Trophoblast cell (in vitro differentiated cells and primary cell): Measurements from ENCODE around the gene THADA.
A peak's percentile ranks its signal among the peaks of the same experiment; 100 is the strongest.

ENCODE experiments used
- DNase-seq, 2 donors: peaks; one replicate each; pipeline ENCODE4 v3.0.0-alpha.2; 2016
- H2AFZ ChIP-seq: 2 replicates; pipeline ENCODE4 v1.6.1; 2013; ENCODE audit warnings: low read length, moderate library complexity, mild to moderate bottlenecking; ENCODE audit not compliant: insufficient read depth, poor library complexity
- H2AK5ac ChIP-seq: 2 replicates; pipeline ENCODE4 v1.6.1; 2013; ENCODE audit warnings: mild to moderate bottlenecking, low read length
- H2BK120ac ChIP-seq: 2 replicates; pipeline ENCODE4 v1.6.1; 2013; ENCODE audit warnings: low read length, mild to moderate bottlenecking, moderate library complexity; ENCODE audit not compliant: insufficient read depth, poor library complexity
- H2BK12ac ChIP-seq: 2 replicates; pipeline ENCODE4 v1.6.1; 2013; ENCODE audit warnings: mild to moderate bottlenecking, low read length, moderate library complexity
- H2BK5ac ChIP-seq: 2 replicates; pipeline ENCODE4 v1.6.1; 2013; ENCODE audit warnings: low read length, low read depth, moderate library complexity, mild to moderate bottlenecking; ENCODE audit not compliant: poor library complexity
- H3K14ac ChIP-seq: 2 replicates; pipeline ENCODE4 v1.6.1; 2013; ENCODE audit warnings: mild to moderate bottlenecking, low read length
- H3K18ac ChIP-seq: 2 replicates; pipeline ENCODE4 v1.6.1; 2013; ENCODE audit warnings: mild to moderate bottlenecking, low read length
- H3K23ac ChIP-seq: 2 replicates; pipeline ENCODE4 v1.6.1; 2013; ENCODE audit warnings: low read length
- H3K27ac ChIP-seq: 2 replicates; pipeline ENCODE4 v1.5.1; 2013; ENCODE audit warnings: low read depth, mild to moderate bottlenecking, inconsistent platforms, low read length, moderate library complexity
- H3K27me3 ChIP-seq: 2 replicates; pipeline ENCODE4 v1.6.1; 2013; ENCODE audit warnings: inconsistent platforms, mild to moderate bottlenecking, low read length, moderate library complexity; ENCODE audit not compliant: insufficient read depth
- H3K36me3 ChIP-seq, 2 experiments: 1 replicate in 1 of 2; 2 replicates in 1 of 2; pipeline ENCODE4 v1.6.1; 2013; ENCODE audit warnings: low read length in 2 of 2, mild to moderate bottlenecking in 2 of 2, moderate library complexity in 1 of 2; ENCODE audit not compliant: insufficient read depth in 2 of 2, control insufficient read depth in 1 of 2
- H3K4ac ChIP-seq: 2 replicates; pipeline ENCODE4 v1.6.1; 2013; ENCODE audit warnings: low read depth, mild to moderate bottlenecking, low read length, moderate library complexity
- H3K4me1 ChIP-seq, 2 experiments: 1 replicate in 1 of 2; 2 replicates in 1 of 2; pipeline ENCODE4 v1.6.1; 2013; ENCODE audit warnings: low read length in 2 of 2, mild to moderate bottlenecking in 2 of 2, moderate library complexity in 1 of 2; ENCODE audit not compliant: insufficient read depth in 2 of 2, control insufficient read depth in 1 of 2
- H3K4me2 ChIP-seq: 2 replicates; pipeline ENCODE4 v1.6.1; 2013; ENCODE audit warnings: inconsistent platforms, mild to moderate bottlenecking, low read length, moderate library complexity
- H3K4me3 ChIP-seq: 2 replicates; pipeline ENCODE4 v1.5.1; 2013; ENCODE audit warnings: mild to moderate bottlenecking, low read depth, low read length, inconsistent platforms
- H3K79me1 ChIP-seq: one replicate; pipeline ENCODE4 v1.6.1; 2013; ENCODE audit warnings: low read length
- H3K79me2 ChIP-seq: 2 replicates; pipeline ENCODE4 v1.6.1; 2013; ENCODE audit warnings: low read length, mild to moderate bottlenecking; ENCODE audit not compliant: control insufficient read depth, insufficient read depth, poor library complexity
- H3K9ac ChIP-seq: 2 replicates; pipeline ENCODE4 v1.6.1; 2013; ENCODE audit warnings: mild to moderate bottlenecking, low read length
- H3K9me3 ChIP-seq: 2 replicates; pipeline ENCODE4 v1.6.1; 2013; ENCODE audit warnings: low read depth, mild to moderate bottlenecking, control low read depth, inconsistent platforms, low read length; ENCODE audit not compliant: insufficient read depth
- H4K12ac ChIP-seq: 2 replicates; pipeline ENCODE4 v1.6.1; 2013; ENCODE audit warnings: low read depth, mild to moderate bottlenecking, low read length, moderate library complexity
- H4K8ac ChIP-seq: 2 replicates; pipeline ENCODE4 v1.6.1; 2013; ENCODE audit warnings: low read depth, mild to moderate bottlenecking, low read length, moderate library complexity
- H4K91ac ChIP-seq: one replicate; pipeline ENCODE4 v1.6.1; 2013; ENCODE audit warnings: low read depth, mild to moderate bottlenecking, low read length, moderate library complexity
- WGBS: extraction: QIAGEN DNeasy Blood & Tissue Kit; methylation state at CpG from one replicate; pipeline ENCODE4 v1.1.7; 2013; ENCODE audit warnings: missing lambda C conversion rate; ENCODE audit not compliant: insufficient read length, insufficient coverage; ENCODE audit errors: extremely low coverage; 5-methylcytosine and 5-hydroxymethylcytosine counted together

THADA gene

GRCh38 chr2:43631618-43632317, 35.9 kb upstream of the THADA start:
- no peak overlapping the region for H3K18ac ChIP-seq
- no CpG with 5 or more reads among the region's 11 CpGs for WGBS
- no peak overlapping the region for H3K4ac ChIP-seq
- no peaks in the 10 kb centered on the region for H3K79me2 ChIP-seq
- H4K8ac ChIP-seq = no peak overlapping the region
- no peak overlapping the region for H4K91ac ChIP-seq
- H3K79me1 ChIP-seq = no peaks in the 10 kb centered on the region
- no peak overlapping the region for H3K27ac ChIP-seq
- peaks cover 0 to 2% of the 10 kb centered on the region in 2 experiments for H3K4me1 ChIP-seq
- H2AFZ ChIP-seq = no peak overlapping the region
- no peak overlapping the region for H2BK120ac ChIP-seq
- no peak overlapping the region for H4K12ac ChIP-seq
- no peak overlapping the region for H3K4me3 ChIP-seq
- H3K27me3 ChIP-seq = no peaks in the 10 kb centered on the region
- peak overlapping the region; percentile 44 for H3K23ac ChIP-seq
- DNase-seq = no peak
- H3K9me3 ChIP-seq = no peaks in the 10 kb centered on the region
- H3K36me3 ChIP-seq = no peaks in the 10 kb centered on the region
- no peak overlapping the region for H3K9ac ChIP-seq
- no peak overlapping the region for H2AK5ac ChIP-seq
- H3K4me2 ChIP-seq = no peak overlapping the region
- H2BK5ac ChIP-seq = no peak overlapping the region
- H2BK12ac ChIP-seq = no peak overlapping the region
- no peak overlapping the region for H3K14ac ChIP-seq

- no peak overlapping the region for H3K4me3 ChIP-seq
- H3K27ac ChIP-seq = no peak overlapping the region
These were observed 27.2 kb upstream of the THADA start for GRCh38 chr2:43622931-43623451.

GRCh38 chr2:43619511-43619910, 23.7 kb upstream of the THADA start:
- WGBS = no CpG with 5 or more reads among the region's 10 CpGs
- H3K4me3 ChIP-seq = no peak overlapping the region
- H2AFZ ChIP-seq = no peak overlapping the region
- no peak overlapping the region for H3K27ac ChIP-seq
- no peak overlapping the region for H2BK5ac ChIP-seq
- no peak overlapping the region for H3K9ac ChIP-seq
- H3K4me1 ChIP-seq = no peaks in the 10 kb centered on the region
- H3K36me3 ChIP-seq = no peaks in the 10 kb centered on the region
- H4K91ac ChIP-seq = no peak overlapping the region
- H3K4ac ChIP-seq = no peak overlapping the region
- H3K9me3 ChIP-seq = no peaks in the 10 kb centered on the region
- H3K79me1 ChIP-seq = no peaks in the 10 kb centered on the region
- H3K79me2 ChIP-seq = no peaks in the 10 kb centered on the region
- H3K27me3 ChIP-seq = no peaks in the 10 kb centered on the region
- H2BK12ac ChIP-seq = no peak overlapping the region
- no peak overlapping the region for H4K8ac ChIP-seq
- H3K18ac ChIP-seq = no peak overlapping the region
- no peak overlapping the region for H3K23ac ChIP-seq
- DNase-seq = no peak
- no peak overlapping the region for H2AK5ac ChIP-seq
- H3K14ac ChIP-seq = no peak overlapping the region
- no peak overlapping the region for H3K4me2 ChIP-seq
- H4K12ac ChIP-seq = no peak overlapping the region
- H2BK120ac ChIP-seq = no peak overlapping the region

More at GRCh38 chr2:43622931-43623451, 27.2 kb upstream of the THADA start:
- WGBS = no CpG with 5 or more reads among the region's 6 CpGs
- H4K91ac ChIP-seq = no peak overlapping the region
- H3K14ac ChIP-seq = no peak overlapping the region
- no peak for DNase-seq
- no peak overlapping the region for H2BK120ac ChIP-seq
- no peak overlapping the region for H4K8ac ChIP-seq
- H4K12ac ChIP-seq = no peak overlapping the region
- H3K4me2 ChIP-seq = no peak overlapping the region
- H2AK5ac ChIP-seq = no peak overlapping the region
- H3K4ac ChIP-seq = no peak overlapping the region
- H3K23ac ChIP-seq = no peak overlapping the region
- H2AFZ ChIP-seq = no peak overlapping the region
- no peak overlapping the region for H2BK12ac ChIP-seq
- no peak overlapping the region for H2BK5ac ChIP-seq
- no peaks in the 10 kb centered on the region for H3K79me1 ChIP-seq
- H3K18ac ChIP-seq = no peak overlapping the region
- H3K27me3 ChIP-seq = no peaks in the 10 kb centered on the region
- no peaks in the 10 kb centered on the region for H3K36me3 ChIP-seq
- H3K9me3 ChIP-seq = no peaks in the 10 kb centered on the region
- no peak overlapping the region for H3K9ac ChIP-seq
- no peaks in the 10 kb centered on the region for H3K4me1 ChIP-seq
- H3K79me2 ChIP-seq = no peaks in the 10 kb centered on the region

GRCh38 chr2:43616967-43617680, 21.3 kb upstream of the THADA start:
- no peak overlapping the region for H2BK12ac ChIP-seq

More at GRCh38 chr2:43616967-43617680, 21.3 kb upstream of the THADA start:
- H4K12ac ChIP-seq = no peak overlapping the region
- WGBS = no CpG with 5 or more reads among the region's 5 CpGs
- H2BK120ac ChIP-seq = no peak overlapping the region
- H3K79me2 ChIP-seq = no peaks in the 10 kb centered on the region
- H2AK5ac ChIP-seq = no peak overlapping the region
- H2BK5ac ChIP-seq = no peak overlapping the region
- no peak overlapping the region for H4K91ac ChIP-seq
- H3K36me3 ChIP-seq = no peaks in the 10 kb centered on the region
- H3K14ac ChIP-seq = no peak overlapping the region
- DNase-seq = no peak
- no peak overlapping the region for H3K4me2 ChIP-seq
- H3K79me1 ChIP-seq = no peaks in the 10 kb centered on the region
- no peak overlapping the region for H3K4ac ChIP-seq
- H3K4me3 ChIP-seq = no peak overlapping the region
- no peak overlapping the region for H3K9ac ChIP-seq
- no peak overlapping the region for H3K27ac ChIP-seq
- H3K27me3 ChIP-seq = no peaks in the 10 kb centered on the region
- H3K18ac ChIP-seq = no peak overlapping the region
- H3K9me3 ChIP-seq = no peaks in the 10 kb centered on the region
- H3K23ac ChIP-seq = no peak overlapping the region
- no peak overlapping the region for H2AFZ ChIP-seq
- no peak overlapping the region for H4K8ac ChIP-seq
- no peaks in the 10 kb centered on the region for H3K4me1 ChIP-seq
